Neural progenitor cell (in vitro differentiated cells): ENCODE data around the gene LBX2. TPM values are rescaled to one million over a fixed set of nuclear protein-coding genes. Genes with fewer than 3 reads are reported as not detected.

Experiments used
- DNase-seq: peaks from one replicate; pipeline ENCODE4 v3.0.0-alpha.2; 2016; ENCODE audit warnings: low spot score
- H2AFZ ChIP-seq: fragments of 200-600 bp; sonication (generic); replicated peaks from 2 replicates; pipeline ENCODE4 v1.6.1; 2016; ENCODE audit warnings: antibody characterized with exemption
- H3F3A ChIP-seq: fragments of 200-600 bp; sonication (generic); 2 replicates; pipeline ENCODE4 v1.6.1; 2016; ENCODE audit warnings: antibody characterized with exemption, low read depth
- H3K27ac ChIP-seq: fragments of 200-600 bp; sonication (generic); 2 replicates; pipeline ENCODE4 v1.5.1; 2016; ENCODE audit warnings: mild to moderate bottlenecking
- H3K27me3 ChIP-seq: fragments of 200-600 bp; sonication (generic); 2 replicates; pipeline ENCODE4 v1.6.1; 2016; ENCODE audit warnings: mild to moderate bottlenecking, moderate library complexity
- H3K36me3 ChIP-seq: fragments of 200-600 bp; sonication (generic); 2 replicates; pipeline ENCODE4 v1.5.1; 2016
- H3K4me1 ChIP-seq: fragments of 200-600 bp; sonication (generic); 2 replicates; pipeline ENCODE4 v1.6.1; 2016; ENCODE audit warnings: mixed run types
- H3K4me2 ChIP-seq: fragments of 200-600 bp; sonication (generic); 2 replicates; pipeline ENCODE4 v1.6.1; 2016
- H3K4me3 ChIP-seq: fragments of 200-600 bp; sonication (generic); 2 replicates; pipeline ENCODE4 v1.5.1; 2016
- H3K79me2 ChIP-seq: fragments of 200-600 bp; sonication (generic); 2 replicates; pipeline ENCODE4 v1.6.1; 2016; ENCODE audit warnings: low read depth
- H3K9ac ChIP-seq: fragments of 200-600 bp; sonication (generic); 2 replicates; pipeline ENCODE4 v1.6.1; 2016
- H3K9me3 ChIP-seq: fragments of 200-600 bp; sonication (generic); 2 replicates; pipeline ENCODE4 v1.5.1; 2016; ENCODE audit warnings: low read depth
- H4K20me1 ChIP-seq: fragments of 200-600 bp; sonication (generic); 2 replicates; pipeline ENCODE4 v1.6.1; 2016; ENCODE audit warnings: low read depth
- H3K27ac Mint-ChIP-seq: 3 replicates; pipeline ENCODE4 v1.8.0; 2021; ENCODE audit warnings: mixed read lengths
- H3K27me3 Mint-ChIP-seq: 2 replicates; pipeline ENCODE4 v1.8.0; 2022; ENCODE audit warnings: low read depth, mild to moderate bottlenecking, inconsistent platforms, moderate library complexity, mixed read lengths; ENCODE audit not compliant: insufficient read depth
- H3K36me3 Mint-ChIP-seq: 3 replicates; pipeline ENCODE4 v1.8.0; 2021; ENCODE audit warnings: mixed read lengths
- H3K4me1 Mint-ChIP-seq: 3 replicates; pipeline ENCODE4 v1.8.0; 2021; ENCODE audit warnings: mixed read lengths
- H3K4me3 Mint-ChIP-seq: 3 replicates; pipeline ENCODE4 v1.8.0; 2021; ENCODE audit warnings: mild to moderate bottlenecking, moderate library complexity, mixed read lengths
- H3K9me3 Mint-ChIP-seq: 3 replicates; pipeline ENCODE4 v1.8.0; 2020; ENCODE audit warnings: mixed read lengths
- CTCF ChIP-seq: fragments of 200-600 bp; sonication (generic); IDR thresholded peaks from 2 replicates; pipeline ENCODE4 v1.5.1; 2017; ENCODE audit warnings: antibody characterized with exemption, mild to moderate bottlenecking
- EZH2 ChIP-seq: fragments of 200-600 bp; sonication (generic); IDR thresholded peaks from 2 replicates; pipeline ENCODE4 v1.6.1; 2017; ENCODE audit warnings: antibody characterized with exemption, mild to moderate bottlenecking, moderate library complexity
- EZH2phosphoT487 ChIP-seq: fragments of 200-600 bp; sonication (generic); IDR thresholded peaks from 2 replicates; pipeline ENCODE4 v1.6.1; 2017; ENCODE audit warnings: antibody characterized with exemption
- total RNA-seq: library from RNA; depleted of rRNA; stranded (reverse); fragments of >200 nt; gene quantifications from 2 replicates; pipeline ENCODE4 v1.2.3, GENCODE V29; 2015; ENCODE audit warnings: low replicate concordance

LBX2 gene
- total RNA-seq = 0.12 TPM in 1 of 2 replicates, not detected in the other

GRCh38 chr2:74499267-74499939, at the start of gene LBX2:
LBX2 (minus strand) TSS chr2:74499603; CDS start chr2:74499537, 66 bp downstream.
- peak within 1 kb of the TSS; percentile 91 for H3K4me2 ChIP-seq
- peaks cover 2% of the 10 kb centered on the region for H3K36me3 Mint-ChIP-seq
- H2AFZ ChIP-seq = peak within 1 kb of the TSS; percentile 66
- H3K27ac Mint-ChIP-seq = no peak within 1 kb of the TSS
- peak within 1 kb of the TSS; percentile 79 for H3K4me3 Mint-ChIP-seq
- peaks cover 100% of the 10 kb centered on the region for H3K27me3 ChIP-seq
- DNase-seq = peak; percentile 60
- H3K4me1 ChIP-seq = peaks cover 35% of the 10 kb centered on the region
- no peaks in the 10 kb centered on the region for H3K36me3 ChIP-seq
- no peak within 1 kb of the TSS for H3K9ac ChIP-seq
- peaks cover 39% of the 10 kb centered on the region for H3K4me1 Mint-ChIP-seq
- H3K4me3 ChIP-seq = peak within 1 kb of the TSS; percentile 48
- H3K27me3 Mint-ChIP-seq = peaks cover 83% of the 10 kb centered on the region
- peak; percentile 88 for TF ChIP-seq EZH2
- peak; percentile 93 for TF ChIP-seq EZH2phosphoT487
- TF ChIP-seq CTCF = no peak
- H3K79me2 ChIP-seq = no peaks in the 10 kb centered on the region
- H3K27ac ChIP-seq = no peak within 1 kb of the TSS
- H3K9me3 ChIP-seq = no peaks in the 10 kb centered on the region
- H3K9me3 Mint-ChIP-seq = peaks cover 2% of the 10 kb centered on the region
- H3F3A ChIP-seq = peaks cover 47% of the 10 kb centered on the region
- peaks cover 35% of the 10 kb centered on the region for H4K20me1 ChIP-seq

GRCh38 chr2:74548285-74548899, 49.0 kb upstream of the LBX2 start:
- H3K9ac ChIP-seq = no peak overlapping the region
- peak; percentile 41 for DNase-seq
- H3K27me3 Mint-ChIP-seq = peaks cover 19% of the 10 kb centered on the region

GRCh38 chr2:74546004-74546403, 46.6 kb upstream of the LBX2 start:
- H3K79me2 ChIP-seq = peaks cover 4% of the 10 kb centered on the region
- DNase-seq = no peak
- peaks cover 4% of the 10 kb centered on the region for H3K4me1 ChIP-seq
- Mint-ChIP-seq H3K27ac (no peak overlapping the region), H3K9me3 (no peaks in the 10 kb centered on the region), H3K36me3 (peaks cover 19% of the 10 kb centered on the region), H3K27me3 (peaks cover 21% of the 10 kb centered on the region), H3K4me3 (no peak overlapping the region), H3K4me1 (peaks cover 16% of the 10 kb centered on the region)
- H3K36me3 ChIP-seq = no peaks in the 10 kb centered on the region
- H3K9me3 ChIP-seq = no peaks in the 10 kb centered on the region
- H3K4me3 ChIP-seq = no peak overlapping the region
- H3F3A ChIP-seq = peaks cover 13% of the 10 kb centered on the region
- no peak overlapping the region for H3K27ac ChIP-seq
- H3K27me3 ChIP-seq = peaks cover 38% of the 10 kb centered on the region
- H4K20me1 ChIP-seq = peaks cover 6% of the 10 kb centered on the region
- H3K4me2 ChIP-seq = no peak overlapping the region
- no peak overlapping the region for H2AFZ ChIP-seq
- no peak overlapping the region for H3K9ac ChIP-seq
- TF ChIP-seq CTCF (no peak), EZH2 (no peak), EZH2phosphoT487 (no peak)

More at GRCh38 chr2:74548285-74548899, 49.0 kb upstream of the LBX2 start:
- Histone ChIP-seq H3K27me3 (peaks cover 45% of the 10 kb centered on the region), H3K79me2 (peaks cover 15% of the 10 kb centered on the region), H3K4me2 (peak overlapping the region; percentile 74), H3F3A (peaks cover 23% of the 10 kb centered on the region), H3K36me3 (no peaks in the 10 kb centered on the region), H3K27ac (no peak overlapping the region), H2AFZ (peak overlapping the region; percentile 95), H3K4me3 (peak overlapping the region; percentile 51), H4K20me1 (peaks cover 14% of the 10 kb centered on the region), H3K9me3 (no peaks in the 10 kb centered on the region), H3K4me1 (peaks cover 11% of the 10 kb centered on the region)
- Mint-ChIP-seq H3K4me1 (peaks cover 23% of the 10 kb centered on the region), H3K36me3 (peaks cover 26% of the 10 kb centered on the region), H3K9me3 (no peaks in the 10 kb centered on the region), H3K4me3 (peak overlapping the region; percentile 86), H3K27ac (no peak overlapping the region)
- TF ChIP-seq EZH2phosphoT487 (no peak), EZH2 (no peak), CTCF (no peak)
